NCI-H146 treated with DMSO at 0.1 percent for 48 hours (cell line): ENCODE measurements around the gene BCAP31.
"Not testable (repeated sequence)": the region's sequence is repeated elsewhere in the genome, so short reads cannot be mapped to it uniquely, and the experiment has no call there.

Experiments
- DNase-seq: peaks from one replicate; lab custom pipeline; 2025; ENCODE audit not compliant: unreplicated experiment; lab: John Stamatoyannopoulos, UW

BCAP31 gene

GRCh38 chrX:153719238-153719637 is 4.9 kb downstream of the BCAP31 start:
- DNase-seq = no peak

GRCh38 chrX:153717445-153717844 is 6.7 kb downstream of the BCAP31 start:
- DNase-seq = no peak

- no peak for DNase-seq
Measured at GRCh38 chrX:153714256-153714655, 9.9 kb downstream of the BCAP31 start.

- DNase-seq = no peak
Measured at GRCh38 chrX:153709726-153710674, 14.2 kb downstream of the BCAP31 start.

- DNase-seq = no peak
Measured at GRCh38 chrX:153708415-153708814, 15.8 kb downstream of the BCAP31 start.

GRCh38 chrX:153707406-153707805 is 16.8 kb downstream of the BCAP31 start:
- DNase-seq = no peak

- DNase-seq = no peak
Measured at GRCh38 chrX:153706799-153707198, 17.4 kb downstream of the BCAP31 start.

- DNase-seq = not testable (repeated sequence)
Measured at GRCh38 chrX:153705403-153706060, 18.7 kb downstream of the BCAP31 start.

- DNase-seq = not testable (repeated sequence)
Measured at GRCh38 chrX:153704631-153705402, 19.4 kb downstream of the BCAP31 start.

- DNase-seq = no peak
Measured at GRCh38 chrX:153704021-153704526, 20.1 kb downstream of the BCAP31 start.

- DNase-seq = no peak
Measured at GRCh38 chrX:153703036-153703370, 21.2 kb downstream of the BCAP31 start.

GRCh38 chrX:153702336-153703035 is 21.7 kb downstream of the BCAP31 start:
- no peak for DNase-seq

GRCh38 chrX:153701706-153702105 is 22.5 kb downstream of the BCAP31 start:
- no peak for DNase-seq

- no peak for DNase-seq
Measured at GRCh38 chrX:153700967-153701366, 23.2 kb downstream of the BCAP31 start.

GRCh38 chrX:153700376-153700945 is 23.7 kb downstream of the BCAP31 start:
- no peak for DNase-seq

GRCh38 chrX:153699784-153700371 is 24.3 kb downstream of the BCAP31 start:
- not testable (repeated sequence) for DNase-seq

GRCh38 chrX:153699210-153699783 is 24.9 kb downstream of the BCAP31 start:
- DNase-seq = not testable (repeated sequence)

GRCh38 chrX:153697924-153698865 is 26.0 kb downstream of the BCAP31 start:
- DNase-seq = no peak
